Spleen (tissue), 11 donors: ENCODE data around the gene ERN2. TPM values are rescaled to one million over a fixed set of nuclear protein-coding genes. Genes with fewer than 3 reads are reported as not detected.
A peak's percentile ranks its signal among the peaks of the same experiment; 100 is the strongest.

ENCODE experiments used
- DNase-seq: peaks from one replicate; pipeline ENCODE4 v3.0.0-alpha.2; 2020
- H3K27ac ChIP-seq, 8 donors: fragments of 200-600 bp; sonication (generic) in 7 of 8; 1 replicate in 4 of 8; 2 replicates in 4 of 8; pipeline versions ENCODE4 v1.5.0 to v1.8.0; 2016 to 2021; ENCODE audit warnings: inconsistent platforms in 4 of 8, mild to moderate bottlenecking in 4 of 8, moderate library complexity in 1 of 8
- H3K27me3 ChIP-seq, 7 donors: fragments of 200-600 bp; sonication (generic) in 6 of 7; replicated peaks in 1 of 7; 1 replicate in 4 of 7; 2 replicates in 3 of 7; pipeline versions ENCODE4 v1.5.0 to v1.8.0; 2016 to 2021; ENCODE audit warnings: inconsistent platforms in 3 of 7, mild to moderate bottlenecking in 1 of 7
- H3K36me3 ChIP-seq, 6 donors: fragments of 200-600 bp; sonication (generic) in 5 of 6; 1 replicate in 4 of 6; 2 replicates in 2 of 6; pipeline versions ENCODE4 v1.5.0 to v1.8.0; 2016 to 2021; ENCODE audit warnings: inconsistent platforms in 2 of 6
- H3K4me1 ChIP-seq, 6 donors: fragments of 200-600 bp; sonication (generic) in 5 of 6; 1 replicate in 3 of 6; 2 replicates in 3 of 6; pipeline versions ENCODE4 v1.5.0 to v1.8.0; 2016 to 2021; ENCODE audit warnings: inconsistent platforms in 3 of 6
- H3K4me3 ChIP-seq, 8 donors: fragments of 200-600 bp; sonication (generic) in 7 of 8; 1 replicate in 4 of 8; 2 replicates in 4 of 8; pipeline versions ENCODE4 v1.5.0 to v1.8.0; 2016 to 2021; ENCODE audit warnings: inconsistent platforms in 4 of 8, mild to moderate bottlenecking in 4 of 8, moderate library complexity in 2 of 8
- H3K9me3 ChIP-seq, 8 donors: fragments of 200-600 bp; sonication (generic) in 7 of 8; 1 replicate in 4 of 8; 2 replicates in 4 of 8; pipeline versions ENCODE4 v1.5.0 to v1.8.0; 2016 to 2021; ENCODE audit warnings: inconsistent platforms in 4 of 8
- CTCF ChIP-seq, 11 experiments: fragments of 200-600 bp in 7 of 11; fragments of 450-650 bp in 4 of 11; sonication (generic) in 4 of 11; IDR thresholded peaks in 8 of 11; conservative IDR thresholded peaks in 3 of 11; 1 replicate in 7 of 11; 2 replicates in 4 of 11; pipeline versions ENCODE4 v1.4.0 to v1.8.0; 2016 to 2021; ENCODE audit warnings: antibody characterized with exemption in 11 of 11, inconsistent platforms in 4 of 11, mild to moderate bottlenecking in 1 of 11
- POLR2A ChIP-seq, 3 donors: fragments of 450-650 bp; IDR thresholded peaks; one replicate each; pipeline ENCODE4 v1.5.1; 2017; ENCODE audit warnings: antibody characterized with exemption in 3 of 3, mild to moderate bottlenecking in 1 of 3
- POLR2AphosphoS5 ChIP-seq, 3 donors: sonication (generic); formaldehyde crosslinking; IDR thresholded peaks; one replicate each; pipeline ENCODE4 v1.5.1; 2017; ENCODE audit warnings: antibody characterized with exemption in 3 of 3
- WGBS, 5 donors: extraction: QIAGEN DNeasy Blood & Tissue Kit in 3 of 5; methylation state at CpG; one replicate each; pipeline versions ENCODE4 v1.1.5 to v1.1.7; 2013 to 2018; 5-methylcytosine and 5-hydroxymethylcytosine counted together
- intact Hi-C: fragments of 100-400 bp; cut with DNase I; formaldehyde crosslinking; loops from one replicate; pipeline ENCODE4 v1.15.0; 2023; ENCODE audit warnings: low total_unique reads
- polyA plus RNA-seq, 3 donors: library from polyadenylated mRNA; stranded (reverse); fragments of 200-250 nt; gene quantifications; one replicate each; pipeline ENCODE4 v1.2.1, GENCODE V29; 2013
- total RNA-seq, 7 donors: library from RNA; depleted of rRNA in 3 of 7; stranded (reverse); fragments of >200 nt in 3 of 7; fragmentation: NEBNext Ultra II Directional in 4 of 7; extraction: Animal tissue kit (Norgen Biotek cat#: 25700) in 4 of 7; gene quantifications; one replicate each; pipeline versions ENCODE4 v1.1.0 to v1.2.1, GENCODE V29; 2016 to 2021
- donor health status: healthy with polysubstance abuse.
- donor health status: DM: no; HTN: no; CAD: no; lungs with moderate emphysema.
- donor health status: DM: no; HTN: no; CAD: no.
- donor health status: Bipolar disorder and iron deficiency.
- donor health status: healthy.
- donor health status: DM: no; HTN: no; CAD: no.
- donor health status: DM: yes; HTN: yes; CAD: no.

ERN2 gene
- total and polyA plus RNA-seq, 10 donors: 0.05 TPM; not detected in 9

- DNase-seq: no peak
- TF ChIP-seq CTCF (IDR thresholded peaks at IDR 0.05 in 8 of 11, conservative IDR thresholded peaks at IDR 0.05 in 3 of 11) (no peak), POLR2AphosphoS5 (IDR thresholded peaks at IDR 0.05) (no peak), POLR2A (IDR thresholded peaks at IDR 0.05) (no peak)
Measured at GRCh38 chr16:23701045-23701444, 12.0 kb downstream of the ERN2 start.

GRCh38 chr16:23700509-23700908 is 12.5 kb downstream of the ERN2 start:
- WGBS, 5 donors: 47 to 66% (median 50%) methylated on average over 8 of the region's 8 CpGs
- intact Hi-C loops: no loop called here
- Histone ChIP-seq H3K4me3 (no peak overlapping the region), H3K36me3 (no peaks in the 10 kb centered on the region), H3K4me1 (peaks cover 0 to 7% (median 0%) of the 10 kb centered on the region in 6 donors), H3K9me3 (peaks cover 0 to 7% (median 6%) of the 10 kb centered on the region in 8 donors), H3K27me3 (peaks cover 0 to 20% (median 0%) of the 10 kb centered on the region in 7 donors), H3K27ac (no peak overlapping the region)
- TF ChIP-seq POLR2A (IDR thresholded peaks at IDR 0.05): no peak
- TF ChIP-seq POLR2AphosphoS5 (IDR thresholded peaks at IDR 0.05): no peak
- TF ChIP-seq CTCF (IDR thresholded peaks at IDR 0.05 in 8 of 11, conservative IDR thresholded peaks at IDR 0.05 in 3 of 11): no peak
- DNase-seq: no peak

More at GRCh38 chr16:23701045-23701444, 12.0 kb downstream of the ERN2 start:
- intact Hi-C loops: no loop called here
- H3K4me3 ChIP-seq: no peak overlapping the region
- peaks cover 0 to 7% (median 0%) of the 10 kb centered on the region in 6 donors for H3K4me1 ChIP-seq
- H3K27ac ChIP-seq: no peak overlapping the region
- H3K9me3 ChIP-seq: peaks cover 0 to 7% (median 6%) of the 10 kb centered on the region in 8 donors
- peaks cover 0 to 24% (median 0%) of the 10 kb centered on the region in 7 donors for H3K27me3 ChIP-seq
- WGBS, 5 donors: 73 to 81% (median 80%) methylated on average over 8 of the region's 8 CpGs
- H3K36me3 ChIP-seq: no peaks in the 10 kb centered on the region

- 83 to 95% (median 85%) methylated on average over 2 of the region's 2 CpGs for WGBS, 5 donors
- H3K9me3 ChIP-seq: peaks cover 0 to 7% (median 6%) of the 10 kb centered on the region in 8 donors
- H3K36me3 ChIP-seq: no peaks in the 10 kb centered on the region
- no peak for DNase-seq
- TF ChIP-seq POLR2A (IDR thresholded peaks at IDR 0.05): no peak
- TF ChIP-seq POLR2AphosphoS5 (IDR thresholded peaks at IDR 0.05): no peak
- no peak for TF ChIP-seq CTCF (IDR thresholded peaks at IDR 0.05 in 8 of 11, conservative IDR thresholded peaks at IDR 0.05 in 3 of 11)
- no peak overlapping the region for H3K27ac ChIP-seq
- no peak overlapping the region for H3K4me3 ChIP-seq
- H3K27me3 ChIP-seq: peaks cover 0 to 16% (median 0%) of the 10 kb centered on the region in 7 donors
- H3K4me1 ChIP-seq: peaks cover 0 to 8% (median 2%) of the 10 kb centered on the region in 6 donors
- intact Hi-C loops: no loop called here
Measured at GRCh38 chr16:23700093-23700492, 12.9 kb downstream of the ERN2 start.

- H3K4me3 ChIP-seq: no peak overlapping the region
- DNase-seq: peak; percentile 84
- peaks cover 0 to 7% (median 6%) of the 10 kb centered on the region in 8 donors for H3K9me3 ChIP-seq
- TF ChIP-seq POLR2AphosphoS5 (IDR thresholded peaks at IDR 0.05) (no peak), CTCF (IDR thresholded peaks at IDR 0.05 in 8 of 11, conservative IDR thresholded peaks at IDR 0.05 in 3 of 11) (no peak), POLR2A (IDR thresholded peaks at IDR 0.05) (no peak)
- 56 to 81% (median 73%) methylated on average over 4 of the region's 4 CpGs for WGBS, 5 donors
- H3K4me1 ChIP-seq: peaks cover 0 to 16% (median 5%) of the 10 kb centered on the region in 6 donors
- intact Hi-C loops: no loop called here
- no peak overlapping the region for H3K27ac ChIP-seq
- no peaks in the 10 kb centered on the region for H3K36me3 ChIP-seq
- H3K27me3 ChIP-seq: peaks cover 0 to 14% (median 0%) of the 10 kb centered on the region in 7 donors
Measured at GRCh38 chr16:23699100-23699499, 13.9 kb downstream of the ERN2 start.
